Left colon (tissue), 2 donors: ENCODE data around the gene TPSG1. TPM values are rescaled to one million over a fixed set of nuclear protein-coding genes. Genes with fewer than 3 reads are reported as not detected.
"Not testable (repeated sequence)": the region's sequence is repeated elsewhere in the genome, so short reads cannot be mapped to it uniquely, and the experiment has no call there.

ENCODE experiments used
- ATAC-seq: fragments of 200-7000 bp; cut with Tn5 transposase; one replicate; pipeline ENCODE4 v1.9.1; 2020; ENCODE audit warnings: mild to moderate bottlenecking, moderate library complexity
- DNase-seq, 2 donors: peaks; one replicate each; pipeline ENCODE4 v3.0.0-alpha.2; 2020
- intact Hi-C, 2 donors: fragments of 100-400 bp; cut with DNase I in 1 of 2; cut with micrococcal nuclease in 1 of 2; formaldehyde crosslinking; loops; one replicate each; pipeline versions ENCODE4 v1.11.2 to v1.14.0; 2022; cut with DNase I, micrococcal nuclease
- total RNA-seq, 2 donors: library from RNA; stranded (reverse); fragmentation: NEBNext Ultra II Directional; extraction: Animal tissue kit (Norgen Biotek cat#: 25700); gene quantifications; one replicate each; pipeline ENCODE4 v1.2.1, GENCODE V29; 2021
- donor health status: DM: no; HTN: no; CAD: no.
- donor health status: DM: yes; HTN: yes; CAD: no.

TPSG1 gene
- total RNA-seq, 2 donors from 2014 or later, result 60.7 to 124 TPM

DNA sequence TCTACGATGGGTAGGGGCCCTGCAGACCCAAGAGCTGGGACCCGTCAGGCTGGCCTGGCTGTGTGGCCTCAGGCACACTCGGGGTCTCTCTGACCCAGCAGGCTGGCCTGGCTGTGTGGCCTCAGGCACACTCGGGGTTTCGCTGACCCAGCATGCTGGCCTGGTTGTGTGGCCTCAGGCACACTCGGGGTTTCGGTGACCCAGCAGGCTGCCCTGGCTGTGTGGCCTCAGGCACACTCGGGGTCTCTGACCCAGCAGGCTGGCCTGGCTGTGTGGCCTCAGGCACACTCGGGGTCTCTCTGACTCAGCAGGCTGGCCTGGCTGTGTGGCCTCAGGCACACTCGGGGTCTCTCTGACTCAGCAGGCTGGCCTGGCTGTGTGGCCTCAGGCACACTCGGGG, 34.3 kb downstream of the TPSG1 start:
- intact Hi-C loops, result loop anchor here in 1 of 2 donors (10.0 kb wide), 1 partner anchor 76 kb away; no protein-coding TSS in a partner anchor
- DNase-seq, ATAC-seq: not testable (repeated sequence)

DNA sequence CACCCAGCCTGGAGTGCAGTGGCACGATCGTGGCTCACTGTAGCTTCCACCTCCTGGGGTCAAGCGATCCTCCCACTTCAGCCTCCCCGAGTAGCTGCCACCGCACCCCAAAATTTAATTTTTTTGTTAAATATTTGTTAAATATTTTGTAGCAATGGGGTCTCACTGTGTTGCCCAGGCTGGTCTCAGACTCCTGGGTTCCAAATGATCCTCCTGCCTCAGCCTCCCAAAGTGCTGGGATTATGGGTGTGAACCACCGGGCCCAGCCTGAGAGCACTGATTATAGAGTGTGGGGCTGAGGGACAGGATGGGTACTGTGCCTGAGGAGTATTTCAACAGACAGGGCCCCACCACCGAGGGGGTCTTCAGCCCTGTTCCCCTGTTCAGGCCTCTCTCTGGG, 35.6 kb downstream of the TPSG1 start:
- intact Hi-C loops, result no loop called here
- no peak for DNase-seq
- no peak for ATAC-seq

DNA sequence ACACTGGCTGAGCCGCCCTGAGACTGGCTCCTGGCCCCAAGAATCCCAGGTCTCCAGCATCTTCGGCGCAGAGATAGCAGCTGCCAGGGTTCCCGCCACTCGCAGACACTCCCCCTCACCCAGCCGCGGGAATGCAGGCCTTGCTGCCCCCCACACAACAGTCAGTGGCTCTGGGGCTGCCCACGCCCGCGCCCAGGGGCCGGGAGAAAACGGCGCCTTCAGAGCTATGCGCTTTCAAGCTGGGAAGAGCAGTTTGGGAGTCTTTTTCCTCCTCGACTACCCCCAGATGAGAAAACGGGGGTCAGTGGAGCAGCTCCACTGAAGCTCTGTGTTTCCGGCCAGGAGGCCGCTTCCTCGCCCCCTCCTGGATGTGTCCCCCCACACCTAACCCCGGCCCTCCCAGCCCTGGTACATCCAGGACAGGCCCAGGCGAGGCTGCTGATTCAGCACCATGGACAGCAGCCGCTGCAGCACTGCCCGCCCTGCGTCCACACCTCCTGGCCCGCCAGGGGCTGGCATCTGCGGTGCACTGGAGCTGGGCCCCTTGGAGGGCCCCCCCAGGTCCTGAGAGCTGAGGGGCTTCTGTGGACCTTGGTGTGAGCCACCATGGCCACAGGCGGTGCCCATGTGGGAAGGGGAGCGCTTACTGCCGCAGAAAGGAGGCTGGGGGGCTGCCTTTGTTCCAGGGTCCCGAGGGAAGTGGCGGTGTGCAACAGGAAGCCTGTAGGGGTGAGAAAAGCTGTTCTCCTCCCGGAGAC, 36.5 kb downstream of the TPSG1 start:
- intact Hi-C loops, result no loop called here
- ATAC-seq (peak; percentile 72), DNase-seq (peak in 1 of 2 donors; percentile 66)

DNA sequence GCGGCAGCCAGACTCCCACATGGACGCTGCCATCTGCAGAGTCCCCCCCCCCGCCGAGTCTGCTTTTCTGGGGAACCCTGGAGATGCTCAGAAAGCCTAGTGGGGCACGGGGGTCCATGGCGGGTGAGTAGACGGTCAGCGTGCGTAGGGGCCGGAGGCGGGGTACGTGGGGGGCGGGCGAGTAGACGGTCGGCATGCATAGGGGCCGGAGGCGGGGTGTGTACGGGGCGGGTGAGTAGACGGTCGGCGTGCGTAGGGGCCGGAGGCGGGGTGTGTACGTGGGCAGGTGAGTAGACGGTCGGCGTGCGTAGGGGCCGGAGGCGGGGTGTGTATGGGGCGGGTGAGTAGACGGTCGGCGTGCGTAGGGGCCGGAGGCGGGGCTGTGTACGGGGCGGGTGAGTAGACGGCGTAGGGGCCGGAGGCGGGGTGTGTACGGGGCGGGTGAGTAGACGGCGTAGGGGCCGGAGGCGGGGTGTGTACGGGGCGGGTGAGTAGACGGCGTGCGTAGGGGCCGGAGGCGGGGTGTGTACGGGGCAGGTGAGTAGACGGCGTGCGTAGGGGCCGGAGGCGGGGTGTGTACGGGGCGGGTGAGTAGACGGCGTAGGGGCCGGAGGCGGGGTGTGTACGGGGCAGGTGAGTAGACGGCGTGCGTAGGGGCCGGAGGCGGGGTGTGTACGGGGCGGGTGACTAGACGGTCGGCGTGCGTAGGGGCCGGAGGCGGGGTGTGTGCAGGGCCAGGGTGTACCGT, 39.4 kb downstream of the TPSG1 start:
- intact Hi-C loops, DNase-seq, ATAC-seq: not testable (repeated sequence)

DNA sequence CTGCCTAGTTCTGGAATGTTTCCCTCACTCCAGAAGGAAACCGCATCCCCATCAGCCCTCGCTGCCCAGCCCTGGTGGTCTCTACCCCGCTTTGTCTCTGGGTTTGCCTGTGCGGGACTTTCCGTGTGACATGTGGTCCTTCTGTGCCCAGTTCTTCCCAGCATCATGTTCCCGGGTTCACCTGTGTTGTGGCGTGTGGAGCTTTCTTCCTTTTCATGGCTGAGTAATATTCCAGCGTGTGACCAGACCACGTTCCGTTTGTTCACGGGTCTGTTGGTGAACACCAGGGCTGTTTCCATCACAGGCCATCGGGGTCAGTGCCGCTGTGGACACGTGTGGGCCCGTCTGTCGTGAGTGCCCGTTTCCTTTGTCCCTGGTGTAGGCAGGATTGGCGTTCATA, 40.1 kb downstream of the TPSG1 start:
- ATAC-seq (no peak), DNase-seq (no peak)
- intact Hi-C loops, result no loop called here

DNA sequence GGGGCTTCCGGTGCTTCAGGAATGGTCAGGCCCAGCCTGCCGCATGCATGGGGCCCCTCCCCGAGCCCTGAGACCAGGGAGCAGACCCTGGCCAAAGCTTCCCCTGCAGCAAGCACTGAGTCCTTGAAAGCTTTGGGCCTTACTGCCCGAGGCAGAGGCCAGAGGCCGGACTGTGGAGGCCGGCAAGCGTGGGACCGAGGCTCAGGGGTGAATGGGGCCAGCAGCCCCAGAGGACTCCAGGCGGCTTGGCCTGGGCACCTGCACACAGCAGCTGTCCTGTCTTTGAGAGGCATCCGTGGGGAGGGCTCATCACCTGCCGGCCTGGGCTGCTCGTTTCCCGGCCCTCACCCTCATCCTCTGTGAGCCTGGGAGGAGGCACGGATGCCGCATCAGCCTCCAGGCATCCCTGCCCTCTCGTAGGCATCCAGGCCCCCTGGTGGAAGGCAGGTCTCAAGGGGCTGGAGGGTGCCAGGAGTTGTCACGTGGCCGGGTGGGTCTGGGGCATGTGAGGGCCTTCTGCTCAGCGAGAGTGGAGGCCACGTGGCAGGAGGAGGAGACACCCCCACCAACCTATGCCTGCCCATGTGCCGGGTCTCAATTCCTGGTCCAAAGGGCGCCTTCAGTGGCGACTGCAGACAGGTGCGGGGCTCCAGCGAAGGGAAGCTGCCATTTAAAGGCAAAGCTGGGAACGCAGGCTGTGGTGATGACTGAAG, 40.8 kb downstream of the TPSG1 start:
- intact Hi-C loops, result no loop called here
- ATAC-seq (no peak), DNase-seq (peak in 1 of 2 donors; percentile 55)

DNA sequence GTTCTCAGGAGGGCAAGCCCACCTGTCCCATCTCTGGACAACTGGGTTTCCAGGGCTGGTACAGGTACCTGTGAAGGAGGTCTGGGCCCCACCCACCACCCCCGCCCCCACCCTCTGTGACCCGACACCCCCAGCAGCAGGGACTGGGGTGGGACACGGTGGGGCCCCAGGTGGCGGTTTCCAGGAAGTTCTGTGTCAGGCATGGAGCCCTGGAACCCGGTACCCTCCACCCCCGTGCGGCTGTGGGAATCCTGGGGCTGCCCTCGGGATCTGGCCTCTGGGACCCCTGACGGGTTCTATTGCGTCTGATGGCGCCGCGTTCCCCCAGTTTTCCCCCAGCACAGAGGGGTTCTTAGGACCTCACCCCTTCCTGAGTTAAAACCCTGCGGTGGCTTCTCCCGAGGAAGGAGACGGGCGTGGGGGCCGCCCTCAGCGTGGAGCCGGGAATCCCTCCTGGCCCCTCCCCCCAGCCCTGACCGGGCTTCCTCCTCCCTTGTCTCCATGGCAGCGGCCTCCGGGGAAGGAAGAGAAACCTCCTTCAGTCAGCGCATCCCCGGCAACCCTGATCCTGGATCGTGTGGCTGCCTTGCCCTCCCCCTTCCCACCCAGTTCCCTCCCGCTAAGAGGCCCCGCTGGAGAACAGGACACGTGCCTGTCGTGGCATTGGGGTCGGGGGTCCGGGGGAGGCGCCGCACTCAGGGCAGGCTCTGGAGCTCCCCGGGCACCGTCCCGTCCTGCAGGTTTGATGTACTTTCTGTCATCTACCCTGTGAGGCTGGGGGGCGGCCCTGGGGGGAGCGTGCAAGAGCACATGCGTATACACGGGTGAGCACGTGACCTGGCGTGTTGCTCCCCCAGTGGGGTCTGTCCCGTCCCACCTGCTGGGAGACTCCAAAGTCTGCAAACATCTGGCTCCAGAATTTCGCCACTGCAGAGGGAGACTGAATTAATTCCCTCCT, 41.8 kb downstream of the TPSG1 start:
- DNase-seq, result peak; percentile 43 to 71
- intact Hi-C loops, result no loop called here
- ATAC-seq, result peak; percentile 28

DNA sequence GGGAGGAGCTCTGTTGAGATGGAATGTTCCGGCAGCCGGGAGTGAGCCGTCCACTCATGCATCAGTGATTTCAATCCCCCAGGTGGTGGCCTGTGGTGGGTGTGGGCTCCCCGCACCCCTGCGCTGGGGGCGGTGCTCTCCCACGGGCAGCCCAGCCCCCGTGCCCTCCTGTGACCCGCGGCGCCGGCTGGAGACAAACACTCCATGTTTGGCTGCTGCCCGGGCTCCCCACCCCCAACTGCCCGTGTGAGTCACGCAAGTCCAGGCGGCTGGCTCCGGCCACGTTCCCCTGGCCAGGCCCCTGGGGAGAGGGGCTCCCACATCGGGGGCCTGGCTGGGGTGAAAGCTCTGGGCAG, 42.8 kb downstream of the TPSG1 start:
- ATAC-seq (peak; percentile 48), DNase-seq (peak; percentile 51 to 75)
- intact Hi-C loops, result no loop called here

DNA sequence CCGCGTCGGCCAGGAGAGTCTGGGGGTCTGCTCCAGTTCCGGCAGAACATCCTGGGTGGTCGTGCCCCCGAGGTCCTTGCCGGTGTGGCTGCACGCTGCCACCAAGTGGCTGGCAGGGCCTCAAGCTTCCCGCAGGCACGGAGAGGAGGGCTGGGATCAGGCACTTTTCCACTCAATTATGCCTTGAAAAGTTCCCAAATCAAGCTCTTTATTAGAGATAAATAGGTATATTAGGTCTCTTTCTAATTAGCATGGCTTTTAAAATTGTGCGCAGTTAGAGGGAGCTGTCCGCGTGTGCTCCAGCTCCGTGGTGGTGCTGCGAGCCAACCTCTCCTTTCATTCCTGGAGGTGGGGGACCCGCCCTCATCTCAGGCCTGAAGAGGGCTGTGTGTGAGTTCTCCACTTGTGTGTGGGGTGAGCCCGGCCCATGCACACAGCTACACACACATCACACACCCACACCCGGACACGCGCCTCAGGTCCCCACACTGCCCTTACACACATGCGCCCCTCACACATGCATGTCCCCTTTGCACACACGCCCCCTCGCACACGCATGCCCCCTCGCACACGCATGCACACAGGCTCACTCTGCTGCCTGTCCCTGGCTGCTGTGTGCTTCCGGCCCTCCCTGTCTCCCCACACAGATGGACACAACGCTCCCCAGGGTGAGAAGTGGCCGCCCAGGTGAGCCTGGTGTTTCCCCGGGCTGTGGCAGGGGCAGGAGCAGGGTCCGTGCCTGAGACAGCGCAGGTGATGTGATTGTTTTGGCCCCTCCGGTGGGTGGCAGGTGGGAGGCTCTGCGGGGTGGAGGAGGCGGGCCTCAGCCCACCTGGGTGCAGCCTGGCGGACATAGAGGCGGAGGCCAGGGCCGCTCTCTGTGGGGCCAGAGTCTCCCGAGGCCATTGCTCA, 43.4 kb downstream of the TPSG1 start:
- intact Hi-C loops, result no loop called here
- no peak for DNase-seq
- ATAC-seq, result no peak

DNA sequence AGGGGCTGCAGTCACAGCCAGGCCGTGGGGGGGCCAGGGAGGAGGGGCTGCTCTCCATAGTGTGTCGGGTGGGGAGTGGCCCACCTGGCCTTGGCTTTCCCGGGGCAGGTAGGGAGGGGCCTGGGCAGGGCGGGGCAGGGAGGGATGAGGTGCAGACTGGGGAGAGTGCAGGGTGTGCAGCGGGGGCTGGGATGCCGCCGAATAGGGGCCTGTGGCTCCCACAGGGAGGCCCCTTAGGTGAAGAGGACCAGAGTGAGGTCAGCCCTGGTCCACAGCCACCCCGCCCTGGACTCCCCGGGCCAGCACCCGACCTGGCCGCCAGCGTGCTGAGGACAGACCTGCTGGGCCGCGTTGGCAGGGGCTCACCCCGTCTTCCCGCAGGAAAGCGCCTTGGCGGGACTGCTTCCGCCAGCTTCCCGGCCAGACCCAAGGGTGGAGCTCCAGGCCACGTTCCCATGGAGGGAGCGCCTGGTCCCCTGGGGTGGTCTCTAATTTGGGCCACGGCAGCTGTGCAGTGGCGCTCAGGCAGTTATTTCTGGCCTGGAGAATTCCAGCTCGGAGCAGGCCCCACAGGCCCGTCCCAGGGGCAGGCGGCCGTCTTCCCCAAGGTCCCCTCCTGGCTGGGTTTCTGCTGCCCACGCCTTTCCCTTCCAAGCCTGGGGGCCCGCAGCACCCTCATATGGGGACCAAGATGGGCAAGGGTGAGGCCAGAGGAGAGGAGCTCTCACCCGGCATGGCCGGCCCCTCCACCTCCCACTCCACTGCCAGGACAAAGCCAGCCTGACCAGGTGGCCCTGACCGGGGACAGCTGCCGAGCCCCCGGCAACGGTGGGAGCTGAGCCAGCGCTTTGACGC, 44.3 kb downstream of the TPSG1 start:
- ATAC-seq (peak; percentile 9), DNase-seq (no peak)
- intact Hi-C loops, result no loop called here

DNA sequence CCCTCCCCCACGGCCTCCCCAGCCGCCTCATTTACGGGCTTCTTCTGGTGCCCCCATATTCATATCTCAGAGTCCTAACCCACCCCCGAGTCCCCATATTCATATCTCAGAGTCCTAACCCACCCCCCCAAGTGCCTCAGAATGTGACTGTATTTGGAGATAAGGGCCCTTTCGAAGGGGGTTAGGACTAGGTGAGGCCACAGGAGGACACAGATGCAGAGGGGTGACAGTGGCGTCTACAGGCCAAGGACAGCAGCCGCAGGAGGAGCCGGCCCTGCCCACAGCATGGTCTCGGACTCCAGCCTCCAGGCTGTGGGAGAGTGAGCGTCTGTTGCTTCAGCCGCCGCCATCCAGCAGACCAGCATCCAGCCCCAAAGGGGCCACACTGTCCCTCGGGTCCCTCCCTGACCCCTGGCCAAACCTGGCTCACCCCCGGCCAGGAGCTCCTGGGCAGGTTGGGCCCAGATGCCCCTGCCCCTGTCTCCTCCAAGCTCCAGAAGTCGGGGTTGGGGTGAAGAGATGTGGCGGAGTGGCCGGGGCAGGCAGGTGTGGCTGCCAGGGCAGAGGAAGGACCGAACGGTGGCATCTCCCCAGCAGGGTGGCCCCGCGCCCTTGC, 46.7 kb downstream of the TPSG1 start:
- intact Hi-C loops, result no loop called here
- no peak for ATAC-seq

DNA sequence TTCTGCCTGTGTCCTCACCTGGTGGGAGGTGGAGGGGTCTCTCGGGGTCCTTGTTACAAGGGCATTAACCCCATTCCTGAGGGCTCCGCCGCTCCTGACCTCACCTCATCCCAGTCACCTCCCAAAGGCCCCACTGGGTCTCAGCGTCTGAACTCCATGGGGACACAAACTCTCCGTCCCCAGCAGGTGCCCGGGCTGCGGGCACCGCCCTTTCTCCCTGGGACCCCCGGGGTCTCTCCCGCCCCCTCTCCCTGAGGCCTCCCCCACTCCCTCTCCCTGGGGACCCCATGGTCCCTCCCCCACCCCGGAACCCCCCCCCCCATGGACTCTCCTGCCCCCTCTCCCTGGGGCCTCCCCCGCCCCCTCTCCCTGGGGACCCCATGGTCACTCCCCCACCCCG, 47.3 kb downstream of the TPSG1 start:
- intact Hi-C loops, result no loop called here
- no peak for ATAC-seq
- no peak for DNase-seq

More for the DNA sequence above, 46.7 kb downstream of the TPSG1 start:
- no peak for DNase-seq

DNA sequence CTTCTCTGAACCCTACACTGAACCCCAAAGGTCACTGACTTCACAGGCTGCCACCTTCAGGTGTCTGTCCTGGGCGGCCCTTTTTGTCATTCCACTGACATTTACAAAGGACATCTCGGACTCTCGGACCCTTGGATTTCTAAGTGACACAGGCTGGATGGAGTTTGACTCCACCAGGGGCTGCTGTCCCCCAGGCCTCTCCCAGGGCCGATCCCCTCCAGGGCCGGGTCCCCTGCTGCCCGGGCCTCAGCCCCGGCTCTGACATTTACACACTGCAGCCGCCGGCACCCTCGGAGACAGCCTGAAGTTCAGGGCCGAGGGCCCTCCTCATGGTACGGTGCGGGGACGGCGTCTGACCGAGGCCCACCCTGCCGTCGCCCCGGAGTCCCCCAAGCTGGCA, 48.0 kb downstream of the TPSG1 start:
- DNase-seq, result no peak
- no peak for ATAC-seq
- intact Hi-C loops, result no loop called here

DNA sequence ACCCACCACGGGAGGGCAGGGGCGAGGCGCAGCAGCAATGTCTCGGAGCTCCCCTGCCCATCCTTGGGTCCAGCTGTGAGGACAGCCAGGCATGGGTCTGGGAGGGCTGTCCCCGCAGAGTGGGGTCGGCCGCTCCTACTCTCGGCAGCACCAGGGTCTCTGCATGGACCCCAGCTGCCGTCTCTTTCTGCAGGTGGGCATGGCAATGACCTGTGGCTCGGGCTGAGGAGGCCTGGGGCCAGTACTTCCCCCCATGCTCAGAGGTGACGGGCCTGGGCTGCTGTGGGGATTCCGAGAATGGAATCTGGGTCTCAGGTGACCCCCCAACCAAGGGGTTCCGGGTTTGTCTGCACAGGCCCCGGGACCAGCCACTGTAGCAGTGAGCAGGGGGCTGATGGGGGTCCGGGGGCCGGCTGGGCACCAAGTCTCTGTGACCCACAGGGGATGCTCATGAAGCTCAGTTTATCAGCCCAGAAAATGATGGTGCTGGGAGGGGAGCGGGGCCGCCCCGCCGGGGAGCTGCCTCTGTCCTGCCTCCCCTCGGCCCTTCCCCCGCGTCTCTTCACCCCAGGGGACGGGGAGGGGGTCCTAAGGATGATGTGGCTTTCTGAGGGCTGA, 48.7 kb downstream of the TPSG1 start:
- intact Hi-C loops, result no loop called here
- ATAC-seq (no peak), DNase-seq (no peak)

DNA sequence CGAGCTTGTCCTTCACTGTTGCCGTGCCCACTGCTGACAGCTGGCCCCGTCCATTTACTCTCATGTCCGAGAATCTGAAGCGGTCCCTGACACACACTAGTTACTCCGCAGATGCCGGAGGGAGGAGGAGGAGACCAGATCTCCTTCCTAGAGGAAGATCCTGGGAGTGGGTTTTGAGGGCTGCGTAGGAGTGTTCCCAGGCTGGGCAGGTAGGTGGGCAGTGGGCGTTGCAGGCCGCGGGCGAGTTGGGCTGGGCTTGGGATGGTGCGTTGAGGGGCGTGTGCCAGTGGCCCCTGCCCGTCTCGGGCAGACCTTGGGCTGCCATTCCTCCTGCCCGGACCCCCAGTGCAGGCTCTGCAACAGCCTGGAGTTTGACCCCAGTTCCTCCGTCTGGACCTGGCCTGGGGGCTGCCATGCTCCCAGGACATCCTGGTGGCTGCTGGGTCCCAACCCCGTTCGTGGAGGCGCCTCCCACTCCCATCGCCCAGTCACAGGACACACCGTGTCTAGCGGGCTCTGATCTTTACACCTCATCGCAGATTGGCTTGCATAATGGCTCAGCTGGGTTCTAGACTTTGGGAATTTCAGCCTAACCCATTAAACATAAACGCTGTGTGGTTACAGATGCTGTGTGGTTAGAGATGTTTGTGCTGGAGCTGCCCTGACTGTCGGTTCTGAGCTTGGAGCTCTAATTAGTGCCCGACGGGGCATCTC, 49.3 kb downstream of the TPSG1 start:
- no peak for ATAC-seq
- no peak for DNase-seq
- intact Hi-C loops, result no loop called here
